Measurements from ENCODE around the gene PDIA2.

DNA sequence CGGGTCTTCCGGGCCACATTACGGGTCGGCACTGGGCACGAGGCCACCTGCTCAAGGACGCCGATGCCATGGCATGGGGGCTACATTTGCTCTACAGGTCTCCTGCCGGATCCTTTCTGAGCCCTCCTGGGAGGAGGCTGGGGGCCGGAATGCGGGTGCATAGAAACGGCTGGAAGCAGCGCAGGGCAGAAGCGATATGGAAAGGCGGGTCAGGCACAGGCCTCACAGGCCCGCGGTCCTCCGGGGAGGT is 41.2 kb downstream of the PDIA2 start:
- no peak for TF ChIP-seq YY1 (IDR thresholded peaks at IDR 0.05; ENCODE audit: low read depth, low read length)
- no peak for TF ChIP-seq CTCF (IDR thresholded peaks at IDR 0.05 in 2 of 3, conservative IDR thresholded peaks at IDR 0.05 in 1 of 3; ENCODE audit: control insufficient read depth in 2 of 3, extremely low read depth in 1 of 3, insufficient read depth in 1 of 3, low read depth in 3 of 3, low read length in 3 of 3)
- no peak for TF ChIP-seq USF2 (IDR thresholded peaks at IDR 0.05; ENCODE audit: borderline replicate concordance, low read depth, low read length)
- TF ChIP-seq, protein P1, sequence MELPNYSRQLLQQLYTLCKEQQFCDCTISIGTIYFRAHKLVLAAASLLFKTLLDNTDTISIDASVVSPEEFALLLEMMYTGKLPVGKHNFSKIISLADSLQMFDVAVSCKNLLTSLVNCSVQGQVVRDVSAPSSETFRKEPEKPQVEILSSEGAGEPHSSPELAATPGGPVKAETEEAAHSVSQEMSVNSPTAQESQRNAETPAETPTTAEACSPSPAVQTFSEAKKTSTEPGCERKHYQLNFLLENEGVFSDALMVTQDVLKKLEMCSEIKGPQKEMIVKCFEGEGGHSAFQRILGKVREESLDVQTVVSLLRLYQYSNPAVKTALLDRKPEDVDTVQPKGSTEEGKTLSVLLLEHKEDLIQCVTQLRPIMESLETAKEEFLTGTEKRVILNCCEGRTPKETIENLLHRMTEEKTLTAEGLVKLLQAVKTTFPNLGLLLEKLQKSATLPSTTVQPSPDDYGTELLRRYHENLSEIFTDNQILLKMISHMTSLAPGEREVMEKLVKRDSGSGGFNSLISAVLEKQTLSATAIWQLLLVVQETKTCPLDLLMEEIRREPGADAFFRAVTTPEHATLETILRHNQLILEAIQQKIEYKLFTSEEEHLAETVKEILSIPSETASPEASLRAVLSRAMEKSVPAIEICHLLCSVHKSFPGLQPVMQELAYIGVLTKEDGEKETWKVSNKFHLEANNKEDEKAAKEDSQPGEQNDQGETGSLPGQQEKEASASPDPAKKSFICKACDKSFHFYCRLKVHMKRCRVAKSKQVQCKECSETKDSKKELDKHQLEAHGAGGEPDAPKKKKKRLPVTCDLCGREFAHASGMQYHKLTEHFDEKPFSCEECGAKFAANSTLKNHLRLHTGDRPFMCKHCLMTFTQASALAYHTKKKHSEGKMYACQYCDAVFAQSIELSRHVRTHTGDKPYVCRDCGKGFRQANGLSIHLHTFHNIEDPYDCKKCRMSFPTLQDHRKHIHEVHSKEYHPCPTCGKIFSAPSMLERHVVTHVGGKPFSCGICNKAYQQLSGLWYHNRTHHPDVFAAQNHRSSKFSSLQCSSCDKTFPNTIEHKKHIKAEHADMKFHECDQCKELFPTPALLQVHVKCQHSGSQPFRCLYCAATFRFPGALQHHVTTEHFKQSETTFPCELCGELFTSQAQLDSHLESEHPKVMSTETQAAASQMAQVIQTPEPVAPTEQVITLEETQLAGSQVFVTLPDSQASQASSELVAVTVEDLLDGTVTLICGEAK (IDR thresholded peaks at IDR 0.05; ENCODE audit: borderline replicate concordance), result no peak
- TF ChIP-seq CHD1 (IDR thresholded peaks at IDR 0.05; ENCODE audit: low read depth, low read length), result no peak
- TF ChIP-seq EP300 (IDR thresholded peaks at IDR 0.05; ENCODE audit: borderline replicate concordance in 1 of 2, control insufficient read depth in 1 of 2, low read depth in 2 of 2, low read length in 2 of 2), result no peak
- no peak for TF ChIP-seq NRF1 (conservative IDR thresholded peaks at IDR 0.05; ENCODE audit: low read depth, low read length)
- no peak for TF ChIP-seq GABPA (IDR thresholded peaks at IDR 0.05; ENCODE audit: low read depth)
- TF ChIP-seq POLR2A (IDR thresholded peaks at IDR 0.05; ENCODE audit: low read depth, low read length), result no peak
- TF ChIP-seq SIN3A (IDR thresholded peaks at IDR 0.05; ENCODE audit: low read depth, low read length), result no peak
- no peak for TF ChIP-seq RCOR1 (conservative IDR thresholded peaks at IDR 0.05; ENCODE audit: low read depth, low read length)
- no peak for TF ChIP-seq ZNF384 (IDR thresholded peaks at IDR 0.05; ENCODE audit: borderline replicate concordance, low read depth, low read length)
